ENCODE results near the gene UBE2M.
A peak's percentile ranks its signal among the peaks of the same experiment; 100 is the strongest.

The UBE2M gene

DNA sequence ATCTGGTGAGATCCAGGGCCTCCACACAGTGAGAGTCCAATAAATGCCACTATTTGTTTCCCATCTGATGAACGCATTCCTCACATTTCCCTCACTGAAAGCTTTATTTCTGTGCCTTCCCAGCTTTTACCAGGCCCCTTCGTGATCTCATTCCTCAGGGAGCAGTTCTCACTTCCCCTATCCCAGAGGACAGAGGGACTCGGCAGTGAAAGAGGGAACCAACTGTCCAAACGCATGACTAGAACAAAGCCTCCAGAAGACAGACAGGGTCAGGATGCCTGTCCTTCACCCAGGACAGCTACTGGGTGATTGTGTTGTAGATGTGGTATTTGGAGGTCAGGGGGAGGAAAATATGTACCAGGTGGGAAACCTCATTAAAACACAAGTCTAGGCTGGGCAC is 36.8 kb downstream of the UBE2M start:
- TF ChIP-seq, protein P1, sequence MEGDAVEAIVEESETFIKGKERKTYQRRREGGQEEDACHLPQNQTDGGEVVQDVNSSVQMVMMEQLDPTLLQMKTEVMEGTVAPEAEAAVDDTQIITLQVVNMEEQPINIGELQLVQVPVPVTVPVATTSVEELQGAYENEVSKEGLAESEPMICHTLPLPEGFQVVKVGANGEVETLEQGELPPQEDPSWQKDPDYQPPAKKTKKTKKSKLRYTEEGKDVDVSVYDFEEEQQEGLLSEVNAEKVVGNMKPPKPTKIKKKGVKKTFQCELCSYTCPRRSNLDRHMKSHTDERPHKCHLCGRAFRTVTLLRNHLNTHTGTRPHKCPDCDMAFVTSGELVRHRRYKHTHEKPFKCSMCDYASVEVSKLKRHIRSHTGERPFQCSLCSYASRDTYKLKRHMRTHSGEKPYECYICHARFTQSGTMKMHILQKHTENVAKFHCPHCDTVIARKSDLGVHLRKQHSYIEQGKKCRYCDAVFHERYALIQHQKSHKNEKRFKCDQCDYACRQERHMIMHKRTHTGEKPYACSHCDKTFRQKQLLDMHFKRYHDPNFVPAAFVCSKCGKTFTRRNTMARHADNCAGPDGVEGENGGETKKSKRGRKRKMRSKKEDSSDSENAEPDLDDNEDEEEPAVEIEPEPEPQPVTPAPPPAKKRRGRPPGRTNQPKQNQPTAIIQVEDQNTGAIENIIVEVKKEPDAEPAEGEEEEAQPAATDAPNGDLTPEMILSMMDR (IDR thresholded peaks at IDR 0.05), result no peak
- no peak for DNase-seq (ENCODE audit: low spot score)
- no peak overlapping the region for H3K4me3 ChIP-seq
- H3K27ac ChIP-seq, result no peak overlapping the region

DNA sequence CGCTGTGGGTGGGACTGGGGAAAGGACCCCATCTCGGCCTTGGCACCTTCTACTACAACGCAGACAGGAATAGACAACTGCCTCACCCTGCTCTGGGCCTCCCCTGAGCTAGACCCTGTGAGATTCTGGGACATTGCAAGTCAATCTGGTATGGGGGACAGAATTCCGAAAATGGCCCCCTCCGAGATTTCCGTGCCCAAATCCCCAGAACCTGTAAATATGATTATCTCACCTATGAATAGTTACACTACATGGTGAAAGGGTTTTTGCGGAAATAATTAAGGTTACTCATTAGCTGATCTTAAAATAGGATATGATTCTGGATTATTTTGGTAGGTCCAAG is 38.2 kb downstream of the UBE2M start:
- TF ChIP-seq, protein P1 (IDR thresholded peaks at IDR 0.05), result no peak
- H3K27ac ChIP-seq, result peak overlapping the region; percentile 91 to 98
- peak overlapping the region; percentile 93 for H3K4me3 ChIP-seq
- no peak for DNase-seq (ENCODE audit: low spot score)

DNA sequence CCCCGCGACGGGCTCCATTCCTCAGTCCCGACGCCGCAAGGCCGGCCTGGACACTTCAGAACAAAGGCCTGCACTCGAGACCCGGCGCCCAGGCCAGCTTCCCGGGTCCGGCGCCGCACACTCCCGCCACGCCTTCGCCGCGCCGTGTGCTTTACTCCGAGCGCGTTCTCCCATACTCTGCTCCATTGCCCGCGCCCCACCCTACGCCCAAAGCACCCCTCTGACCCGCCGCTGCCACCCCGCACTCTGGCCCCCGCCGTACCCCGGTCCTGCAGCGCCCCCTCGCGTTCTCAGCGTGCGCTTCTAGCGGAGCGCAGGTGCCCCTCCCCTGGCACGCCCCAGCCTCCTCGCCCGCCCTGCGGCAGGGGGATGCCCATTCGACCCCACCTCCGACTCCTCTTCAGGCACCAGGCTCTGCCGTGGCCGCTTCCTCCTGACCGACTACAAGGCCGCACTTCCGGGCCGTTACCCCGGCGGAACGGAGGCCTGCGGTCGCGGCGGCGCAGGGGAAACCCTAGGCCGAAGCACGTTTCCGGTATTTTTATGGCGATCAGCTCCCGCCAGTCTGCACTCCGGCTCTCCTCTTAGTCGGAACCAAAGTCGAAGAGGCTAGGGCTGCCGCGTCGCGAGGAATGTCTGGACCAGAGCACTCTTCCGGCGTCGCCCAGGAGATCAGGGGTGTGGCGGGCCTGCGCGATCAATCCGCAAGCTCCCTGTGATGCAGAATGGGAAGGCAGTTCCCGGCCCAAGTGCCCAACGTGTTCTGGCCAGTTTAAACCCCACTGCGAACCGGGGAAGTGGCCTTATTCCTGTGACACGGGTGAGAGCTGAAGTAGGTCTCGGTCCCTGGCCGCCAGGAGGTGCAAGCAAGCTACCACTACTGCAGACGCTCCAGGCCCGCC is 38.8 kb downstream of the UBE2M start, which contains the start of gene ZBTB45:
Gene ZBTB45 (minus strand): TSS at position 456 of the 902 bp plus-strand sequence. CDS start 2,137 bp downstream, outside the sequence.
- Histone ChIP-seq H3K4me3 (peak within 1 kb of the TSS; percentile 93), H3K27ac (peak within 1 kb of the TSS; percentile 91 to 98)
- TF ChIP-seq, protein P1 (IDR thresholded peaks at IDR 0.05), result peak; percentile 51
- DNase-seq (ENCODE audit: low spot score), result peak; percentile 95

DNA sequence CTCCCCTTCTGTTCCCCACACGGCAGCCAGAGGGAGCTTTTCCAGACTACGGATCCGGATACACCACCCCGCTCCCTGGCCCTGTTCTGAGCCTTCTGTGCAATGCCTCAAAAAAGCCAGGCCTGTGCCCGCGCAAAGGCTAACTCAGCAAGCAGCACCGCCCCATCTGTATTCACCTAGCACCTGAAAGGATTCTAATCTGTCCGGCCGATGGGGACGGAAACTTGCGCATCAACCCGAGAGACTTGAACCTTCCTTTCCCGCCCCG is 39.4 kb downstream of the UBE2M start:
- Histone ChIP-seq H3K4me3 (peak overlapping the region; percentile 93), H3K27ac (peak overlapping the region; percentile 91 to 98)
- TF ChIP-seq, protein P1 (IDR thresholded peaks at IDR 0.05), result no peak
- DNase-seq (ENCODE audit: low spot score), result peak; percentile 78

DNA sequence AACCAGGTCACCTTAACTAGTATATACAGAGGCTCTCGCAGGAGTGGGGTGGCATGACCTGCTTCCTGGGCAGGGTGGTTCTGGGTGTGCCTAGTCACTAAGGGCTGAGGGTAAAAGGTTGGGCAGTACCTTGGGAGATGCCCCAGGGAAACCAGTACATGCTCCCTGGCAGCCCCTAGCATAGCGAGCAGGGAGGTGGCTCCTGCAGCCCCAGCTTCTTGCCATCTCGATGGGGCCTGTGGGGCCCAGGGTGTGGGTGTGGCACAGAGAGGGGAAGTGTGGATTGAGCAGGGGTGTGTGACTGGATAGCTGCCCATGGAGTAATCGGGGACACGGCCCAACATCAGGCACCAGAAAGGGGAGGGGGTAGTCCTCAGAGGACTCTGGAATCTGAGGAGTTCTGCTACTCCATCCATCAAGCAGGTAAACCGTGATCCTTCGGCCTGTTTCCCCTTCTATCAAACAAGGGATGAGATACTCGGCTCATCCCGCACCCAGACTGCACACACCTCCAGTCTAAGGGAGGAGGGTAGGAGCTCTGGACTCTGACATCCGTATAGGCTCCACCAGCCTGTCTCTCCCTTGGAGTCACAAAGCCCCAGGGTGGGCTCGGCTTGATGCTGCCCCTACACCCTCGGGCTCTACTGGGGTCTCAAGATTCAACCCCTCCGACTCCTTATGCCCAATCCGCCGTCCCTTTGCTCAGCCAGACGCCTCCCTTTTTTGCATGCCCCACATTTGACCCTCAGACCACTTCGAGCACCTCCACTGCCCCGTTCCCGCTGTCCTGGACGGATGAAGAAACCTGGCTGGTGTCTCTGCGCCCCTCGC is 39.9 kb downstream of the UBE2M start:
- TF ChIP-seq, protein P1 (IDR thresholded peaks at IDR 0.05), result no peak
- no peak for DNase-seq (ENCODE audit: low spot score)
- Histone ChIP-seq H3K27ac (peak overlapping the region; percentile 91 to 98), H3K4me3 (peak overlapping the region; percentile 93)

DNA sequence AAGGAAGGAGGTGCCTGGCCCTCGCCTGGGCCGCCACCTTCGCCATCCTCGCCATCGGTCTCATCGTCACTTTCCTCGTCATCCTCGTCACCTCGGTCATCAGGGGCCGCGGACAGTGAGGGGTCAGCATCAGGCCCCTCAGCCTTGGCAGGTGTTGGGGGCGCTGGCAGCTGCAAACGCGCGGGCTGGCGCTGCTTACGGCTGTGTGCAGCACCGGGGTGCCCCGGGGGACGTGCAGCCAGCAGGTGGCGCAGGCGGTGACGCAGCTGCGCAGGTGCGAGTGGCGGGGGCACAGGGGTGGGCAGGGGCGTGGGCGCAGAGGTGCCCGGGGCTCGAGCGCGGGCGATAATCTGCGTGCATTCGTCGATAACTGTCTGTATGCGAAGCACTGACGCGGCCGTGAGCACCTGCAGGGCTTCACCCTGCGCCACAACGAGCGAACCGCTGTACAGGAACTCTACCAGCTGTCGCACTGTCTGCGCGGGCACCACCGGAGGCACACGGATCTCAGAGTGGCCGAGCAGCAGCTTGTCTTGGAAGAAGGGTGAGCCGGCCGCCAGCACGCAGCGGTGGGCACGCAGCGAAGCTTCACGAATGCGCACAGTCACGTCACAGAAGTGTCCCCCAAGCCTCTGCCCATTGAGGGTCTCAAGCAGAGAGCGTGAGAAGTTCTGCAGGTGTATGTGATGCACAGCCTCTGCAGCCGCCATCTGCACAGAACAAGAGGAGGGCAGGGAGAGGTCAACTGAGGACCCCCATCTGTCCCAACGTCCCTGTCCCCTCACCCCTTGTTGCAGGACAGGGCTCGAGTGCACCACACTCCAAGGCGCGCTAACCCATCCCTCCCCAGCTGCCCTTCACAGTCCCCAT is 41.2 kb downstream of the UBE2M start:
- Histone ChIP-seq H3K27ac (peak overlapping the region in 1 of 2 donors; percentile 98), H3K4me3 (peak overlapping the region; percentile 93)
- no peak for DNase-seq (ENCODE audit: low spot score)
- TF ChIP-seq, protein P1 (IDR thresholded peaks at IDR 0.05), result no peak

All from coronary artery (tissue), 2 donors.